CD8-positive, alpha-beta memory T cell (primary cell): ENCODE measurements around the gene GREM1. TPM values are rescaled to one million over a fixed set of nuclear protein-coding genes. Genes with fewer than 3 reads are reported as not detected.

Experiments
- CTCF ChIA-PET: fragments of 350-600 bp; sonication (Branson Sonifier 250); formaldehyde crosslinking; loops from one replicate; lab custom pipeline; 2021; ENCODE audit warnings: antibody characterized with exemption; lab: Charles Lee
- POLR2A ChIA-PET: fragments of 350-600 bp; sonication (Branson Sonifier 250); formaldehyde crosslinking; loops from one replicate; lab custom pipeline; 2021; ENCODE audit warnings: antibody characterized with exemption; lab: Charles Lee
- DNase-seq, 5 donors: peaks; one replicate each; pipeline versions ENCODE4 v3.0.0 to v3.0.0-alpha.2; 2020 to 2022; ENCODE audit warnings: mixed read lengths in 1 of 5
- H3K27ac ChIP-seq: one replicate; pipeline ENCODE4 v1.7.0; 2013; ENCODE audit warnings: low read depth, mild to moderate bottlenecking, low read length, moderate library complexity
- H3K27me3 ChIP-seq: 2 replicates; pipeline ENCODE4 v1.7.0; 2013; ENCODE audit warnings: low read length, mild to moderate bottlenecking; ENCODE audit not compliant: insufficient read depth, poor library complexity, severe bottlenecking
- H3K36me3 ChIP-seq: 2 replicates; pipeline ENCODE4 v1.7.0; 2013; ENCODE audit warnings: mild to moderate bottlenecking, low read length, moderate library complexity; ENCODE audit not compliant: insufficient read depth
- H3K4me1 ChIP-seq: 2 replicates; pipeline ENCODE4 v1.7.0; 2013; ENCODE audit warnings: mild to moderate bottlenecking, low read length, moderate library complexity; ENCODE audit not compliant: insufficient read depth
- H3K4me3 ChIP-seq: 2 replicates; pipeline ENCODE4 v1.7.0; 2013; ENCODE audit warnings: mild to moderate bottlenecking, low read length
- H3K9me3 ChIP-seq: 2 replicates; pipeline ENCODE4 v1.7.0; 2013; ENCODE audit warnings: mild to moderate bottlenecking, low read length
- H3K27ac Mint-ChIP-seq, 8 donors: one replicate each; pipeline ENCODE4 v1.8.0; 2020 to 2021; ENCODE audit warnings: mixed read lengths in 8 of 8, mild to moderate bottlenecking in 6 of 8, inconsistent platforms in 3 of 8, moderate library complexity in 3 of 8
- H3K27me3 Mint-ChIP-seq, 2 donors: one replicate each; pipeline ENCODE4 v1.8.0; 2020 to 2021; ENCODE audit warnings: mixed read lengths in 2 of 2, mild to moderate bottlenecking in 1 of 2, moderate library complexity in 1 of 2
- H3K36me3 Mint-ChIP-seq, 3 donors: one replicate each; pipeline ENCODE4 v1.8.0; 2020 to 2021; ENCODE audit warnings: mixed read lengths in 3 of 3, inconsistent platforms in 1 of 3, mild to moderate bottlenecking in 1 of 3
- H3K4me1 Mint-ChIP-seq, 3 donors: one replicate each; pipeline ENCODE4 v1.8.0; 2020 to 2021; ENCODE audit warnings: mixed read lengths in 3 of 3, inconsistent platforms in 1 of 3, mild to moderate bottlenecking in 1 of 3
- H3K4me3 Mint-ChIP-seq, 7 donors: one replicate each; pipeline ENCODE4 v1.8.0; 2020 to 2021; ENCODE audit warnings: mixed read lengths in 7 of 7, mild to moderate bottlenecking in 6 of 7, moderate library complexity in 4 of 7, inconsistent platforms in 2 of 7
- H3K9me3 Mint-ChIP-seq, 5 donors: one replicate each; pipeline ENCODE4 v1.8.0; 2020 to 2022; ENCODE audit warnings: mixed read lengths in 5 of 5, mild to moderate bottlenecking in 3 of 5, moderate library complexity in 2 of 5, inconsistent platforms in 1 of 5
- polyA plus RNA-seq: library from polyadenylated mRNA; unstranded; fragments of 300-500 nt; fragmentation: Illumina TruSeq; gene quantifications from one replicate; pipeline ENCODE4 v1.2.3, GENCODE V29; 2021
- total RNA-seq, 2 experiments: library from RNA; stranded (reverse); gene quantifications; one replicate each; pipeline ENCODE4 v1.2.3, GENCODE V29; 2021

GREM1 gene
- total and polyA plus RNA-seq, 3 experiments from 2014 or later: not detected

DNA sequence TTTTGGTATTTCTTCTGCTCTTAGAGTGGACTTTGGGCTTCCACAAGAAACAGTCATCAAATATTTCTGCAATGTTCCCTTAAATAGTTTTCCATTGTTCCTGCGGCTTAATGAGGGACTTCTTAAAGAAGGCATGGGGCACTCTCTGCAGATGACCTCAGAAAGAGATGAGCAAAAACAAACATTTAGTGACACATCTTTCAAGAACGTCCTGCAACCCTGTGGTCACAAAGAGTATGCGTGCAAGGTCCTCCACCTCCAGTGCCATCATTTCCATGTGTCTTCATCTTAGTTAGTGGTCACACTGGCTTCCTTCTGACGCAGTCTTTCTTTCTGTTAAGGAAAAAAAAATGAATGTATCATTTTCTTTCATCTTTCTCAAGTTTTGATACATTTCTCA lies 56.2 kb downstream of the GREM1 start:
- Histone ChIP-seq H3K27ac (no peak overlapping the region), H3K27me3 (no peaks in the 10 kb centered on the region), H3K4me1 (no peaks in the 10 kb centered on the region), H3K36me3 (no peaks in the 10 kb centered on the region), H3K4me3 (no peak overlapping the region), H3K9me3 (no peaks in the 10 kb centered on the region)
- H3K4me3 Mint-ChIP-seq: no peak overlapping the region
- H3K4me1 Mint-ChIP-seq: no peaks in the 10 kb centered on the region
- peaks cover 0 to 8% of the 10 kb centered on the region in 2 donors for H3K27me3 Mint-ChIP-seq
- DNase-seq: no peak
- no peak overlapping the region for H3K27ac Mint-ChIP-seq
- CTCF ChIA-PET: no interaction called here
- POLR2A ChIA-PET: no interaction called here
- H3K9me3 Mint-ChIP-seq: peaks cover 0 to 1% (median 0%) of the 10 kb centered on the region in 5 donors
- H3K36me3 Mint-ChIP-seq: peaks cover 0 to 13% (median 0%) of the 10 kb centered on the region in 3 donors

DNA sequence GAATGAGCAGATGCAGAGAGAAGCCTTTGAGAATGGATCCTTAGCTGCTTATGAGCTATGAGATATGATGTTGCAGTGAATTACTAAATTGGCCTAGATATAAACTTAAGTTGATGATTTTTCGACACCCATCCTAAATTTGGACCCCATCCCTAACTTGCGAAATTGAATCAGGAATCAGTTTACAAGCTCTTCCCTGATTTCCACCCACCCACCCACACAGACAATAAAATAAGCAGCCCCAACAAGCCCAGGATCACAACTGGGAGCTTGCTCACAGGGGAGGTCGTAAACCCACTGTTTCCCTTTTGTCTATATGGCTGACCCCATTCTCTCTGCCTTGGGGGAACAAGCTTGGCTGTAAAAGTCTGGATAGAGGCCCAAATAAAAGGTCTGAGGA lies 57.3 kb downstream of the GREM1 start:
- ChIA-PET POLR2A (no interaction called here), CTCF (no interaction called here)
- Mint-ChIP-seq H3K27me3 (peaks cover 3 to 8% of the 10 kb centered on the region in 2 donors), H3K4me3 (no peak overlapping the region), H3K27ac (no peak overlapping the region), H3K4me1 (no peaks in the 10 kb centered on the region), H3K9me3 (peaks cover 0 to 3% (median 1%) of the 10 kb centered on the region in 5 donors), H3K36me3 (peaks cover 0 to 13% (median 0%) of the 10 kb centered on the region in 3 donors)
- no peak for DNase-seq
- Histone ChIP-seq H3K27me3 (no peaks in the 10 kb centered on the region), H3K27ac (no peak overlapping the region), H3K9me3 (no peaks in the 10 kb centered on the region), H3K4me1 (no peaks in the 10 kb centered on the region), H3K36me3 (no peaks in the 10 kb centered on the region), H3K4me3 (no peak overlapping the region)

DNA sequence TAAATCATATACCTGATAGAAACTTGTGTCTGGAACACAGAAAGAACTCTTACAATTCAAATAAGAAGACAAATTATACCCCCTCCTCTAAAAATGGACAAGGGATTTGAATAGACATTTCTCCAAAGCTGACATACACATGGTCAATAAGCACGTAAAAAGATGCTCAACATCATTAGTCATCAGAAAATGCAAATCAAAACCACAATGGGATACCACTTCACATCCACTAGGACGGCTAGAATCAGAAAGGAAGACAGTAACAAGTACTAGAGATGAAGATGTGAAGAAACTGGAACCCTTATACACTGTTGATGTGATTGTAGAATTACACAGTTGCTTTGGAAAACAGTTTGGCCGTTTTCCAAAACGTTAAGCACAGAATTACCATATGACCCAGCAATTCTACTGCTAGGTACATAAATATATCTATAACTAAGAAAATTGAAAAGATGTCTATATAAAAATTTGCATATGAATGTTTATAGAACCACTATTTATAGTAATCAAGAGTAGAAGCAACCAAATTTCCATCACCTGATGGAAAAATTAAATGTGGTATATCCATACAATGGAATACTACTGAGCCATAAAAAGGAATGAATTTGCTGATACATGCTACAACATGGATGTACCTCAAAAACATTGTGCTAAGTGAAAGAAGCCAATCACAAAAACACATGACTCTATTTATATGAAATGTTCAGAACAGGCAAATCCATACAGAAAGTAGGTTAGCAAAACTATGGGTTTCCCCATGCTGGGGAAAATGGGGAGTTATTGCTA lies 60.8 kb downstream of the GREM1 start:
- Histone ChIP-seq H3K4me3 (no peak overlapping the region), H3K27me3 (no peaks in the 10 kb centered on the region), H3K9me3 (no peaks in the 10 kb centered on the region), H3K4me1 (no peaks in the 10 kb centered on the region), H3K36me3 (no peaks in the 10 kb centered on the region), H3K27ac (no peak overlapping the region)
- H3K4me1 Mint-ChIP-seq: no peaks in the 10 kb centered on the region
- peaks cover 0 to 3% (median 1%) of the 10 kb centered on the region in 5 donors for H3K9me3 Mint-ChIP-seq
- no peak for DNase-seq
- H3K27ac Mint-ChIP-seq: no peak overlapping the region
- H3K27me3 Mint-ChIP-seq: peaks cover 5 to 7% of the 10 kb centered on the region in 2 donors
- H3K36me3 Mint-ChIP-seq: peaks cover 0 to 11% (median 0%) of the 10 kb centered on the region in 3 donors
- ChIA-PET POLR2A (no interaction called here), CTCF (no interaction called here)
- H3K4me3 Mint-ChIP-seq: no peak overlapping the region

DNA sequence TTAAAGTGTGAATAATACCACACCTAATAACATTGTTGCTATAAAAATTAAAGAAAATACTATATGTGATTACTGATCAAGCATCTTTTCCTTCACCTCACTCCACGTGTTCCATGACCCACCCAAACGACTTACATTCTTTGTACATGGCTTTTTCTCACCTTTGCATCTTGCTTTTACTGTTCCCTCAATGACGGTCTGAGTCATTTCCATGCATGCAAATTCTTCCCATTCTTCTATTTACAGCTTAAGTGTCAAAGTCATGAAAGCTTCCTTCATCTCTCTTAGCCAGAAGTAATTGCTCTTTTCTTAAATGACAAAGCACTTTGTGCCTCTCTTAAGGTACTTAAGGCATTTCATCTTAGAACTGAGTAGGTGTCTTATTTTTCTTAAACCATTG lies 64.0 kb downstream of the GREM1 start:
- H3K4me3 ChIP-seq: no peak overlapping the region

DNA sequence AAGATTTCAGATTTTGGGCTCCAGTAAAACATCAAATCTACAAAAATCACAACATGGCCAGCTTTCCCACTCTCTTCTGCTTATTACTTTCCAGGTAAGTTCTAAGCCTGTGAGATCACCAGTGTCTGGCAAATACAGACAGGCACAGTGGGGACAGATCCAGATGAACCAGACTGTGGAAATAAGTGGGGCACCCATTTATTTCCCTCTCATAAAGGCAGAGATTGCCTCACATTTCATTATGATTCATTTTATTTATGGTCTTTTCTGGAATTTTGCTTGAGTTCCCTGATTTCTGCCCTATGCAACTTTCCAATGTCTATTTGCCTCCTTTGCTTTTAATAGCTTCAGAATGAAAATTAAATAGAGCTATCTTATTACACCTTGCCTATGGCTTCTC lies 66.8 kb downstream of the GREM1 start:
- Histone ChIP-seq H3K27ac (no peak overlapping the region), H3K4me1 (no peaks in the 10 kb centered on the region), H3K27me3 (no peaks in the 10 kb centered on the region), H3K9me3 (no peaks in the 10 kb centered on the region), H3K36me3 (no peaks in the 10 kb centered on the region), H3K4me3 (no peak overlapping the region)
- Mint-ChIP-seq H3K27ac (no peak overlapping the region), H3K4me1 (no peaks in the 10 kb centered on the region), H3K36me3 (peaks cover 0 to 3% (median 0%) of the 10 kb centered on the region in 3 donors), H3K4me3 (no peak overlapping the region), H3K27me3 (peaks cover 0 to 7% of the 10 kb centered on the region in 2 donors), H3K9me3 (no peaks in the 10 kb centered on the region)
- ChIA-PET POLR2A (no interaction called here), CTCF (no interaction called here)
- DNase-seq: no peak

More for the DNA sequence above, 64.0 kb downstream of the GREM1 start:
- H3K4me1 ChIP-seq: no peaks in the 10 kb centered on the region
- H3K9me3 Mint-ChIP-seq: peaks cover 0 to 3% (median 1%) of the 10 kb centered on the region in 5 donors
- DNase-seq: no peak
- no peak overlapping the region for H3K27ac ChIP-seq
- POLR2A ChIA-PET: no interaction called here
- CTCF ChIA-PET: no interaction called here
- H3K27me3 ChIP-seq: no peaks in the 10 kb centered on the region
- peaks cover 0 to 3% (median 0%) of the 10 kb centered on the region in 3 donors for H3K36me3 Mint-ChIP-seq
- H3K4me3 Mint-ChIP-seq: no peak overlapping the region
- no peaks in the 10 kb centered on the region for H3K36me3 ChIP-seq
- H3K27me3 Mint-ChIP-seq: peaks cover 0 to 10% of the 10 kb centered on the region in 2 donors
- H3K4me1 Mint-ChIP-seq: no peaks in the 10 kb centered on the region
- no peaks in the 10 kb centered on the region for H3K9me3 ChIP-seq
- H3K27ac Mint-ChIP-seq: no peak overlapping the region

DNA sequence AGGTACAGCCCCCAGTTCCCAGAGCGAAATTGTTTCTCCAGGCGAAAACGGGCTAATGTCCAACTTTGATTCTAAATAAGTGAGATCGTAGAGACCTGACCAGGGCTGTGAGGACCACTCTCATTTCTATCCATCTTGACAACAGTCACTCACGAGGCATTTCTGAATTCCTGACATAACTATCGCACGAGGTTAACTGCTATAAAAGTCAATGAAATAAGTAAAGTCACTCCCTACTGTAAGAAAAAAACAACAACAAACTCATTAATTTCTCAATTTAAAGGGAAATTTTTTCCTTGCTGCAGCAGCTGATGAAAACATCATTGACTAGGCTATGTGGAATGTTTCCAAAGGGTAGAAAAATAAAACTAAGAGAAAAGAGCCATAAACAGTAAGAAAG lies 69.1 kb downstream of the GREM1 start:
- Mint-ChIP-seq H3K27ac (peak overlapping the region in 1 of 8 donors; percentile 22), H3K4me1 (no peaks in the 10 kb centered on the region), H3K9me3 (no peaks in the 10 kb centered on the region), H3K4me3 (no peak overlapping the region), H3K27me3 (peaks cover 0 to 4% of the 10 kb centered on the region in 2 donors), H3K36me3 (peaks cover 0 to 3% (median 0%) of the 10 kb centered on the region in 3 donors)
- H3K27me3 ChIP-seq: no peaks in the 10 kb centered on the region
- H3K27ac ChIP-seq: no peak overlapping the region
- ChIA-PET CTCF (no interaction called here), POLR2A (no interaction called here)
- H3K4me3 ChIP-seq: no peak overlapping the region
- no peaks in the 10 kb centered on the region for H3K36me3 ChIP-seq
- H3K4me1 ChIP-seq: no peaks in the 10 kb centered on the region
- DNase-seq: no peak
- no peaks in the 10 kb centered on the region for H3K9me3 ChIP-seq

DNA sequence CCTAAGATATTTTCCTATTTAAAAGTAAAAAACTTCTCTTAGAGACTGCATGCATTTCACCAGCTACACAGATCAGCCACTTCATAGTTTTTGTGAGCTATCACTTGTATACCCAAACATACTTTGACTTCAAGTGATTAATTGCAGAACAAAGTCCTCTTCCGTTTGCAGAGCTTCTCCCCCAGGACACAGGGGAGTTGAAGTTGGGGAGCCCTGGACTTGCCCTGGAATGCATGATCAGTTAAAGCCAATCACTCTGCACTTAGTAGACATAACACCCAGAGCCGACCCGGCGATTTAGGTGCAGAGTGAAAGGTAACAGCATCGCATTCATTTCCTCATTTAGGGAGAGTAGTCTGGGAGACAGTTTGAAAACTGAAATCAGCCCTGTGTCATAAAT lies 70.1 kb downstream of the GREM1 start:
- ChIA-PET POLR2A (no interaction called here), CTCF (no interaction called here)
- H3K4me3 ChIP-seq: no peak overlapping the region
- no peaks in the 10 kb centered on the region for H3K9me3 Mint-ChIP-seq
- H3K4me1 ChIP-seq: no peaks in the 10 kb centered on the region
- H3K36me3 ChIP-seq: no peaks in the 10 kb centered on the region
- H3K27me3 ChIP-seq: no peaks in the 10 kb centered on the region
- H3K27ac ChIP-seq: no peak overlapping the region
- no peak overlapping the region for H3K4me3 Mint-ChIP-seq
- H3K27me3 Mint-ChIP-seq: peaks cover 0 to 3% of the 10 kb centered on the region in 2 donors
- H3K9me3 ChIP-seq: no peaks in the 10 kb centered on the region
- H3K36me3 Mint-ChIP-seq: peaks cover 0 to 2% (median 0%) of the 10 kb centered on the region in 3 donors
- H3K4me1 Mint-ChIP-seq: no peaks in the 10 kb centered on the region
- no peak for DNase-seq
- H3K27ac Mint-ChIP-seq: no peak overlapping the region

DNA sequence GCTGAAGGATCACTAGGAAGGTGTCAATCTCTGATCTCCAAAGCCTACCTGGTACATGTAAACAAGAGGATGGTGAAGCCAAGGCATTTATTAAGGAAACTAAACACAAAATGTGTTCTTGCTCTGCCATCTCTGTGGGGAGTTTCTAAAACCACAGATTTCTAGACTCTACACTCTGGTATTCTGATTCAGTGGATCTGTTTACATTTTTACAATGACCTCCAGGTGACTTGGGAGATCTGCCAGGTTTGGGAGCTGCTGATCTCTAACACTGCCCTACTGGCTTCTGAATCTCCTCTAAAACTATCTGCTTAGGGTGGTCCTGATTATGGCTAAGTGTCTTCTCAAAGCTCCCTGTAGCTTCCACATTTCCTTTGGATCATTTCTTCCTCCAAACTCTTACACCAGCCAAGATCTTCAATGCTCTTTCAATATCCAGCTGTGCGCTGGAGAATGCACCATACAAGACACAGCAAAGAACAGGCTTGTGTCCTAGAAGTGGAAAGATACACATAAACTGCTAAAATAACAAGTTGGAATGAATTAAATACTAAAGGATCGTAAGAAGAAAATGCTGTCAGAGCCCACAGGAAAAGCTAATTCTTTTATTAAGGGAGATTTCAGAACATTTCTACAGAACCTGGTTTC lies 72.7 kb downstream of the GREM1 start:
- H3K4me3 Mint-ChIP-seq: no peak overlapping the region
- ChIA-PET CTCF (interaction anchor here (1.0 kb wide), 1 partner anchor 16 kb away, joined by 3 read pairs; no protein-coding TSS in a partner anchor), POLR2A (no interaction called here)
- Histone ChIP-seq H3K27me3 (no peaks in the 10 kb centered on the region), H3K4me3 (no peak overlapping the region), H3K9me3 (no peaks in the 10 kb centered on the region), H3K36me3 (no peaks in the 10 kb centered on the region), H3K4me1 (no peaks in the 10 kb centered on the region), H3K27ac (no peak overlapping the region)
- no peaks in the 10 kb centered on the region for H3K4me1 Mint-ChIP-seq
- peaks cover 0 to 2% of the 10 kb centered on the region in 2 donors for H3K27me3 Mint-ChIP-seq
- H3K9me3 Mint-ChIP-seq: no peaks in the 10 kb centered on the region
- DNase-seq: no peak
- H3K36me3 Mint-ChIP-seq: peaks cover 0 to 2% (median 0%) of the 10 kb centered on the region in 3 donors
- no peak overlapping the region for H3K27ac Mint-ChIP-seq
